NCI-H1092 (cell line): Measurements from ENCODE around the gene EYA4.

Source experiments
- DNase-seq: peaks from one replicate; lab custom pipeline; 2025; lab: John Stamatoyannopoulos, UW

The EYA4 gene, protein sequence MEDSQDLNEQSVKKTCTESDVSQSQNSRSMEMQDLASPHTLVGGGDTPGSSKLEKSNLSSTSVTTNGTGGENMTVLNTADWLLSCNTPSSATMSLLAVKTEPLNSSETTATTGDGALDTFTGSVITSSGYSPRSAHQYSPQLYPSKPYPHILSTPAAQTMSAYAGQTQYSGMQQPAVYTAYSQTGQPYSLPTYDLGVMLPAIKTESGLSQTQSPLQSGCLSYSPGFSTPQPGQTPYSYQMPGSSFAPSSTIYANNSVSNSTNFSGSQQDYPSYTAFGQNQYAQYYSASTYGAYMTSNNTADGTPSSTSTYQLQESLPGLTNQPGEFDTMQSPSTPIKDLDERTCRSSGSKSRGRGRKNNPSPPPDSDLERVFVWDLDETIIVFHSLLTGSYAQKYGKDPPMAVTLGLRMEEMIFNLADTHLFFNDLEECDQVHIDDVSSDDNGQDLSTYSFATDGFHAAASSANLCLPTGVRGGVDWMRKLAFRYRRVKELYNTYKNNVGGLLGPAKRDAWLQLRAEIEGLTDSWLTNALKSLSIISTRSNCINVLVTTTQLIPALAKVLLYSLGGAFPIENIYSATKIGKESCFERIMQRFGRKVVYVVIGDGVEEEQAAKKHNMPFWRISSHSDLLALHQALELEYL

DNA sequence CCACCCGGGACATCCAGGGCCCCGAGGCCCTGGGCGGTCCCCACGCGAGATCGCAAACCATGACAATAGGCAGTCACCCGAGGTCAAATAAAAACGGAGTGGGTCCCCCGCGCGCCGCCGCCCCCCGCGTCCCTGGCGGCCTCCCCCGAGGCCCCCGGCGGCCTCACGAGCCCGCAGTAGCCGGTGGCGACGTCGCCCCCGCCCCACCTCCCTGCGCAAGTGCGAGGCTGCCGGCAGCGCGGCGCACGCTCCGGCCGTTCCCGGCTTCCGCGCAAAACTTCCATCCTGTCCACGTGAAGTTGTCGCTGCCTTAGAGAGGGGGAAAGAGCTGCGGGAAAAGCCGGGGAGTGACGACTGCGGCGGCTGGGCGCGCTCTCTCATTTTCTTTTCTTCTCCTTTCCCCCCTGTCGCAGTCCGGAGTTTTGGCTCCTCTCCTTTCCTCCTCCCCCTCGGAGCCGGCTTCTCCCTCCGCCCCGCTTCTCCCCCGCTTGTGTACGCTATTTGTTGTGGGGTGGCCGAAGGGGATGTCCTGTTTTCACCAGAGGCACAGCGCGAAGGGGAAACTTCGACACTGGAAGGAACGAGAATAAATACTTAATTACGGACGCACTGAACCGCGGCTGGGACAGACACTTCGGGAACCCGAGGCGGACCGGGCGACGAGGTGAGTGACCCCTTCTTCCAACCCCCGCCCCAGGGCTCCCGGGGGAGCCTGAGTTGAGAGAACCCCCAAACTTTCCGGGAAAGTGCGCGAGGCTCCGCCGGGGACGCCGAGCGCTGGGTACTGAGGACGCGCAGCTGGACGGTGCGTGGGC, at the start of gene EYA4:
TSS of gene EYA4 (plus strand) at position 272 of the 815 bp plus-strand sequence. CDS start 33,424 bp downstream, outside the sequence.
- peak; percentile 39 for DNase-seq

DNA sequence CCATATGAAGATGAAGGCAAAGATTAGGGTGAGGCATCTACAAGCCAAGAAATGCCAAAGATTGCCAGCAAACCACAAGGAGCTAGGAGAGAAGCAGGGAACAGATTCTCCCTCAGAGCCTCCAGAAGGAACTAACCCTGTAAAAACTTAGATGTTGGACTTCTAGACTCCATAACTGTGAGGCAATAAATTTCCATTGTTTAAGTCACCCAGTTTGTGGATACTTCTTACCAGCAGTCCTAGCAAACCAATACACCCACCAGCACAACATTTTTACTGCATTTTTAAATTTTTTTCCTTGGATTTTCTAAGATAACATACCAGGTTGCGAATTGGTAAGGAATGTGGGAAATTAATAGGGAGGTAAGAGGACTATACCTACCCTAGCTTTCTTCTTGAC, 47.8 kb upstream of the EYA4 start:
- no peak for DNase-seq

DNA sequence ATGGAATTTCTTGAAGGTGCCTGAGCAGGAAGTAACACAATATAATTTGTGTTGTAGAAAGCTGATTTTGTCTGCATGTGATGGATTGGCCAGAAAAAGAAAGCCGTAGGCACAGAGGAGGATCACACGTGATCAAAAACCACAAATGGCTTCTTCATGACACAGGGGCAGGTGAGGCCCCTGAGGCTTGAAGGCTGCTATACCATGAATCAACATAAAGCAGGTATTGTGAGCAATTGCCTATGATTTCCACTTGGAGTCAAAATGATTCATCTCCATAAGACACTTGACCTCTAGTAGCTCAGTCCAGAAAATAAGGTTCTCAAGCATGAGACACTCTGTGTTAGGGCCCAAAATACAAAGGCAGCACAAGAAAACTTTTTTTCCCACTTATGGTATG, 42.4 kb upstream of the EYA4 start:
- DNase-seq: no peak

DNA sequence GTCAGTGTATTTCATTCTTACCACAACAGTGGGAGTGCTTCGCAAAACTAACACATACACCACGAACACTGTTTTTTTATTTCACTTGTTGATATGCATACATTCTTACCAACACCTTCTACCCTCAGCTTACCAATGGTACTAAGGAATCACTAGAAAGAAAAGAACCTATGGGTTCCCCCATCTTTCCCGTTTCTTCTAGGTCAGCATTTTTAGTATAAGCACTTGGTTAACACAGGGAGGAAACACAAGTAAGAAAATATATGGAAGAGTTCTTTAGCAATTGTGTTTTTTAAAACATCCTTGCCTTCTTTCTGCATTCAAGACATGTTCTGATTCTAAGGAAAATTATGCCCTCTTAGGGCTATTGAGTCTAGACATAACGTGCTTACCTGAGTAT, 39.9 kb upstream of the EYA4 start:
- no peak for DNase-seq

DNA sequence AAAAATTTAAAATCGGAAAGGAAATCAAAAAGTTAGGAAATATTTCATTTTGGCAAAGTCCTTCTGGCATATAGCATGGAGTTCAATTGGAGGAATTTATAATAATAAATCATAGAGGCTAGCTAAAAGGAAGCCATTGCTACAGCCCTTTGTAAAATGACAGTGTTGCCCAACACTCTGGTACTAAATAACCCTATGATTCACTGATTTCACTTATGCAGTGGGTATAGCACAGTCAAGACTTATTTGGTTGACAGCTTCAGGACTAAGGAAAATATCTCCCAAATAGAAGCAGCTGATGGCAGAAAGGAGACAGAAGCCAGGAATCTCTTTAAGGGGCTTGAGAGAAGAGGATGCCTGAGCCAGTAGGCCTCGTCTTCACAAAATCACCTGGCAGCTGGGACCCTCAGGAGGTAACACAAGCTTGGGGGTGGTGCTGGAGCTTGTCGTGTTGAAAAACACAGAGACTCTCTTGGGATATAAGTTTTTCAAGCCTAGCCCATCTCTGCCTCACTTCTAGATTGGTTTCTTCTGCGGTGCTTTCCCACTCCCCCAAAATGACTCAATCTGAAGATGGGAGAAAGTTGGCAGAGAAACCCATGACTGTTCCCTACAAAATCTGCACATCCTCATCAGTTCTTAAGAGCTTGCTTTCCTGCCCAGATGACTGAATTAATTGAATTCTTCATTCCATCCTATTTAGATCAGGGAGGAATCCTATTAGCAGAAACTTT, 38.4 kb upstream of the EYA4 start:
- DNase-seq: no peak

DNA sequence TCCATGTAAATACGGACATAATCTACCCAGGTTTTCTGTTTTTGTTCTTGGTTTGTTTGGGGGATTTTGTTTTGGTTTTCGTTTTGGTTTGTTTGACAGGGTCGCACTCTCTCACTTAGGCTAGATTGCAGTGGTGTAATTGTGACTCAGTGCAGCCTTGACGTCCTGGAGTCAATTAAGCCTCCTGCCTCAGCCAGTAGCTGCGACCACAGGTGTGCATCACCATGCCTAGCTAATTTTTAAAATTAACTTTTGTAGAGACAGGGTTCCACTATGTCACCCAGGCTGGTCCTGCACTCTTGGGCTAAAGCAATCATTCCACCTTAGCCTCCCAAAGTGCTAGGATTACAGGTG, 37.8 kb upstream of the EYA4 start:
- no peak for DNase-seq

DNA sequence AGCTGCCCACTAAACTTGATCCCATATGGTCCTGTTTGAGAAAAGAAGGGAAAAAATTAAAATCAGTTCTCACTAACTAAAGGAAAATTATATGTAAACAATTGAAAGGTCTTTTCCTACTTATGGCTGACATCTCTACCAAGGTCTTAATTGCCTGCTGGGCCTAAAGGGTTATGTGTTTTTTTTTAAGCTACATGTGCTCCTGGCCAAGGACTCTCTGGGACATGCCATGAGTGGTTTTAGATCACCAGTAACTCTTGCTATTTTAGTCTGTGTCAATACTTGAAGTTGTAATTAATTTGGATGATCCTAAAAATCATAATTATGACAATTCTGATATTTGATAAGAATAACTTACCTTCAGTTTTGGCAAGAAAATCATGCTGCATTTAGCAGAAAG, 35.9 kb upstream of the EYA4 start:
- no peak for DNase-seq

DNA sequence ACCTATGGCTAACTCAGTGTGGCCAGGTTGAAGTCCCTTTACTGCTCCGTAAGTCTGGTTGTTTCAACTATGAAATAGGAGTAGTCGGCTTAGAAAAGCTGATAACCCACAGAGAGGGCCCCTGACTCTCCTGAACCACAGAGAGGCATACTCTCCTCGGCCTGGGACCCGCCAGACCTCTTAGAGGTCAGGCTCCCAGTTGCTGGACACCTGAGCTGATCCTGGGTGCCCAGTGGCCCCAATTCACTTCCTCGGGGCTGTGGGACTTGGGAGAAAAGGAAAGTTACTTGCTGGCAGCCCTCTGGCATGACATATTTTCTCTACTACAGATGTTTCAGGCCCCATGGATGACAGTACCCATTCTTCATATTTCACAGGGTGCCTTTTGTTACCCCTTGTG, 34.2 kb upstream of the EYA4 start:
- DNase-seq: no peak

DNA sequence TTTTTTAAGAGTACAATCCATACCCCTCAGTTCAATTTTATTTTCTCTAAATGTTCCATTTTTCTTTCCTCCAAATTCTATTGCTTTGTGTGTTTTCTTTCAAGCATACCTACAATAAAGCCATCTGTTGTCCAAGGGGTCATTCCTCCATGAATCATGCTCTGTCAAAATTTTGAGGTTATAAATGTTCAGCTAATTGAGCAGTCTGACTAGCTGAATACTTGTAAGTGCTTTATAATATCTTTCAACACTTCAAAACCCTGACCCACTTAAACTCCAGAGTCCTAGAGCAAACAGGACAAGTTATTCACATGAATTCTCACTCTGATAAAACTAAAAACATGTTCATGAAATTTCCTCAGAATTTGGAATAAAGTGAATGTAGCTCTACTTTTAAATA, 33.4 kb upstream of the EYA4 start:
- DNase-seq: no peak

DNA sequence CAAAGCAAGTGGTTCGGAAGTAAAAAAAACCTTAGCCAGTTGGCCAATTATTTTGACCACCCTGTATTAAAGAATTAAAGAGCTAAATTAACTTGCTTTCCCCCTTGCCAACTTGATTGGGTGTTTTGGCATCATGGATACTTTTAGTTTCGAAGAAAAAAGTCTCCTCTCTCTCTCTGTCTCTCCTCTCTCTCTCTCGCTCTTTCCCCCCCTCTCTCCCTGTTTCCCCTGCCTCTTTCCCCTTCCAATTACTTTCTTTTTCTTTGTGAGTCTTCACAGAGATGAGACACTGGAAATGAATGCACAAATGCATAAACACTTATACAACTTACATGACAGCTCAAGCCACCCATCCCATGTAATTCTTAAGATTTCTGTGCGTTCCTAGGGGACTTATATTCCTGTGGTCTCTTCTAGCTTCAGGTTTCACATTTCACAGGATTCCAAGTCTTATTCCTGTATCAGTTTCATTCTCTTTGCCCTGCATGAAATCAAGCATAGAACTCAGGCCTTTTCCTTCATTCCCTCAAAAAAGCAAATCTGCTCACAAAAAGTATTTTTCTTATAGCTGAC, 32.9 kb upstream of the EYA4 start:
- DNase-seq: no peak

DNA sequence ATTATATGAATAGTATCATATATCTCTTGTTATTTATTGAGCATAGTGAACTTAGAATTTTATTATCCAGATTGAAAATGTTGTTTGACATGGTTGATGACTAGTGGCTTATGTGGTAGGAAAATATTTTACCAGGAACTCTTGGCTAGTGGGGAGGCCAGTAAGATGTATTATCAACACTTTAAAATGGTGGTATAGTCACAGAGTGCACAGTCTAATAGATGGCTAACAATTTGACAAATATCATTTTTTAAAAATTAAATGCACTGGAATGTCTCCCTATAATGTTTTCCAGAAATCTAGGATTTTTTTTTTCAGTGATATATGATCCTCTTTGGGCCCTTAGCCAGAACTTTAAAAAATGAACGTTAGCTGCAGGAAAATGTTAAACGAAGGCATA, 26.9 kb upstream of the EYA4 start:
- DNase-seq: no peak

DNA sequence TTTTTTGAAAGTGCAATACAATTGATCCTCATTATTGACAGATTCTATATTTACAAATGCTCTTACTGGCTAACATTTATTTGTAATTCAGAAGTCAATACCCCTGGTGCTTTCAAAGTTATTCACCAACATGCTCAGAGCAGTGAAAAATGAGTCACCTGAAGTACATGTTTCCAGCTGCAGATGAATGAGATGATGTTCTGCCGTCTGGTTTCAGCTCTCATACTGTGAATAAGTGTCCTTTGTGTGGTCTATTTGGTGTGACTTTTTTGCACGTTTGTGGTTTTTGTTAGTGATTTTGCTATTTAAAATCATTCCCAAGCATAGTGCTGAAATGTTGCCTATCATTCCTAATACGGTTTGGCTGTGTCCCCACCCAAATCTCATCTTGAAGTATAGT, 22.3 kb upstream of the EYA4 start:
- no peak for DNase-seq

DNA sequence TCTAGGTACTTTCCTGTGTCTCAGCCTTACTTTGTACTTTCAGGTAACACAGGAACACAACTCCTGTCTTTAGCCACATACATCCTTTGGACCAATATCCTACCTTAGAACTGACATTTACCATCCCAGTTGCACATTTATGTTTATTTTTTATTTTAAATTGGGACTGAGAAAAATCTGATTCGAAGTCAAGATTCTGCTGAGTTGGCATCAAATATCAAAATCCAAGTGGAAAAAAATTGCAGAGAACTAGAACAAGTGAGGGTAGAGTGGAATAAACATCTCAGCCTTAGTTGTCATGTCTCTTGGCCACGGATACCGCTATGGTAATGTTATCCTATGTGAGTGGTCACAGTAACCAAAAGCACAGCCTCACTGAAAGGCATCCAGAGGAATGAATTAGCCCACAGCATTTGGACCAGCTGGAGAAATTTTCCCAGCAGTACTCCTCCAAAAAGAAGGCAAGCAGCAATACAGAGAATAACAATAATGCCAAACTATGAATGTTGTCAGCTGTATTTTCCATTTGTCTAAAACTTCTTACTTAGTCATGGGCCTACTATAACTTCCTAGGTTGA, 17.6 kb upstream of the EYA4 start:
- DNase-seq: no peak

DNA sequence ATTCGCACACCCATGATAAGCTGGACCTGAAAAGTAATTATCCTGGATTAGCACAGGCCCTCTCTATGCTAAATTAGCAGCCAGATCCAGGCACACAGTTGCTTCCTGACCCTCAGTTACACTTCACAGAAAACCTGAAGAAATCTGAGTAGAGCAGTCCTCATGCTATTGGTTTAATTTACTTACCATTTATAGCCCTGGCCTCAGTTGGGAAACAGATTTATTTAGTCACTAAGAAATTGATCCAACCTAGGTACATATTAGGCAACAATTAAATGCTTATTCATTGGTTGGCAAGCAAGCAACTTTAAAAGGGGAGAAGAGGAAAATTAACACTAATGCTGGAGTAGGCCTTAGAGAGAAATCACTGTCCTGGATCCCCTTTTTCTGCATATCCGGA, 15.6 kb upstream of the EYA4 start:
- no peak for DNase-seq

DNA sequence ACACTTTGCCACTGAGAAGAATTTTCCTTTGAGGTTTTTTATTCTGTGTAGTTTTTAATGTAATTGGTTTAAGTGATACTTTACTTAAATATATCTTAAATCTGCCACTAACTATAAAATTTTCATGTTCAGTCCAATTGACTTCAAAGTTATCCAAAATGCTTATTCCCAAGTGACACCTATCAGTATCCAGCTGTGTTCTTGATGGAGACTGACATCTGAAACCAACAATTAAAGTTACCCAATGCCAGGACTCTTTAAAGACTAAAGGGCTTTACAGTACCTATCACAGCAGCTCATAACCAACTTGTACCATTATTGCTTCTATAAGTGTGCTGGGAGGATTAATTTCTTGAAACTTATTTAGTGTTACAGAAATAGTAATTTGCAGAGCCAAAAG, 13.8 kb upstream of the EYA4 start:
- DNase-seq: no peak

DNA sequence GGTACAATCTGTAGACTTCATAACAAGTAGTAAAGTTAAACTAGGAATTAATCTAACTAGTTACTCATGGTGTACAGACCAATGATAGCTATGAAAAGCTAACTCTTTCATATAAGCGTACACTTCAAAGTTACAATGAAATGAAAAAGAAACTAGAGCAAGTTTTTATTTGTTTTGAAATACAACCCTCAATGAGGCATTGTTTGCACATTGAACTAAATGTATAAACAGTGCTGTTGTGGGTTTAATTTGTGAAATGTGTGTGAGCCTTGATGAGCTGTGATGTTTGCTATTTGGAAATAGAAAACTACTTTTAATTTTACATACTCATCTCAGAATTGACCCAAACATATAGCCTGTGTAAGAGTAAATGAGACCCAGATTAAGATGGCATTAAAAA, 11.1 kb upstream of the EYA4 start:
- no peak for DNase-seq

DNA sequence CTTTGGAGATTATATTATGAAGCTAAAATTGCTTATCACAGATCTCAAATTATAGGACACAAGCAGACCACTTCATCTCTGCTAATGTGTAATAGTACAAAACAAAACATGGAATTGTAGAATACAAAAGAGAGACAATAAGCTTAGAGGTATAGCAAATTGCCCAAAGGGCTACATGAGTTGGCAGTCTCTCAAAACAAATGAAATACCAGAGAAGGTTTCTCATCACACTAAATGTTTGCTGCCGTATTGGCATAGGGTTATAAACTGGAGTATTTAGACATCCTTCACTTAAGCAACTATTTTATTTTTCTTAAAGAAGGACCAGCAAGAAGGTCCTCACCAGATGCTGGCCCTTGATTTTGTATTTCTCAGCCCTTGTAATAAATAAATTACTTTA, 5.9 kb upstream of the EYA4 start:
- no peak for DNase-seq

DNA sequence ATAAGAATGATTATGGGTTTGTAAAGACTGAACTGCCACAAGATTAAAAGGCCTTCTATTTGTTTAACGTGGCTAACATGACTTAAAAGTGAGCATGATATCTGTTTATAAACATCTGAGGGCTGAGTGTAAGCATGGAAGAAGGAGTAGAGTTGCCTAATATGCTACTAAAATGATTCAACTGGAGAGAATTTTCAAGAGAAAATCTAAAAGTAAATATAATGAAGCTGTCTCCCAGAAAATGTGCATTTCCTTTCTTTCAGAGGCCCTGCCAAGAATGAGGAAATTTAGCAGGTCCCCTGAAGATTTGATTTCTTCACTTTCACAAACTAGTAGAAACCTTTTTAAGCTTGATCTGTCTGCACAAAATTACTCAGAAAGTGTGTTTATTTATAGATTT, 4.2 kb upstream of the EYA4 start:
- DNase-seq: no peak

DNA sequence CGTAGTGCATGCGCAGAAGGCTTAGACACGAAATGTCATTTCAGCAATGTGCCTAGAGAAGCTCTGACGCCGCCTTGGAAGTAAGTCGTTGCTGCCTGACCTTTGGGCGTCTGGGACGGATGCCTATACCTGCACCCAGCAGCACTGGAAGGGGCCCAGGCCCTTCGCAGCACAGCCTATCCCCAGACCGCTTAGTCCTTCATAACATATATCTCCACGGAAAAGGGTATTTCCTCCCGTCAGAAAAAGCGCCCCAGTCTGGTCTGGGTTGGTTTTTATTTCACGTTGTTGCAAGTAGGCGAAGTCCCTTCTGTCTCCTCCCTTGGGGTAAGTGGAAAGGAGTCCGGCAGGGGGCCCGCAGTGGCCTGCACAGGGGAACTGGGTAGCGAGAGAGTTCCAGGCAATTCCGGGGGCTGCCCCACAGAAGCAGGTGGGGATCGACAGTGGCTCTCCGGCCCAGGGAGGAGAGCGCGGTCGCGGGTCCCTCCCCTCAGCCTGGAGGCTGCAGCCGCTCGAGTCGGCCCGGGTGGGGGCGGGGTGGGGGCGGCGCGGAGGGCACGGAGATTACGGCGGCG, 559 bp upstream of the EYA4 start:
- peak; percentile 30 for DNase-seq

DNA sequence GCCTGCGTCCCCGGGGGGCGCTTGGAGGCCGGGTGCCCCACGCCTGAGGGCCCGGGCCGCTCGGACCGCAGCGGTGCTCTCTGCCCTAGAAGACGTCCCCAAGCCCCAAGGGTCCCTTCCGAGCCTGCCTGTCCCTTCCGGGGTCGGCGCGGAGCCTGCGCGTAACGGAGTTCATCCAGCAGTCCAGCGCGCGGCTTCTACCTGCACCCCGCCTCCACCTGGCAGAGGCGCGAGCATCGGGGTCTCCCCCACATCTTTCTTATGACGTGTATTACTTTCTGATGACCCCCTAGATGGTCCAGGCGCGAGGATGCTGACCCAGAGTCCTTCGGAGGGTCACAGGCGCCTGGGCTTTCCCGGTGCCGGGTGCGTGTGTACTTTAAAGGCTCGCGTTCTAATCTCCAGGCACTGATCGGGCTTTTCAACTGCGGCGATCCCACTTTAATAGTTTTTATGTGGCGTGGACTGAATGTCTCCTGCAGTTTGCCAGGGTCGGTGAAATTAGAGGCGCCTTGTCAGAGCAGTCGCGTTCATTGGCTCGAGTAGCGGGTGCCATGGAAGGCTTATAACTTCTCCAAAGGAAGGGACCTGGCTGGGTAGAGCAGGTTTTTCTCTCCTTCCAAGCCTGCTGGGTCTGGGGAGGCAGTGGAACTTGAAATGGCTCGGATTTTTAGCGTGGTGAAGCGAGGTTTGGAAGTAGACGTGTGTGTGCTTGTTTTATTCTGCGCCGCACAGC, 912 bp downstream of the EYA4 start:
- DNase-seq: peak; percentile 25
